Right cardiac atrium (tissue), 5 donors: Measurements from ENCODE around the gene WRNIP1. TPM values are rescaled to one million over a fixed set of nuclear protein-coding genes. Genes with fewer than 3 reads are reported as not detected.
A peak's percentile ranks its signal among the peaks of the same experiment; 100 is the strongest.

Experiments used
- ATAC-seq, 2 donors: fragments of 200-7000 bp; cut with Tn5 transposase; one replicate each; pipeline versions ENCODE4 v1.8.0 to v1.9.1; 2020; ENCODE audit warnings: moderate library complexity in 2 of 2, mild to moderate bottlenecking in 1 of 2
- DNase-seq, 3 donors: peaks; one replicate each; pipeline ENCODE4 v3.0.0-alpha.2; 2020
- H3K27ac ChIP-seq: one replicate; pipeline ENCODE4 v1.5.1; 2013; ENCODE audit warnings: mild to moderate bottlenecking, low read length, control low read depth, moderate library complexity
- H3K27me3 ChIP-seq: one replicate; pipeline ENCODE4 v1.6.1; 2013; ENCODE audit not compliant: control insufficient read depth, insufficient read depth
- H3K4me1 ChIP-seq: one replicate; pipeline ENCODE4 v1.6.1; 2013; ENCODE audit warnings: low read length; ENCODE audit not compliant: control insufficient read depth, insufficient read depth
- H3K4me3 ChIP-seq: one replicate; pipeline ENCODE4 v1.5.1; 2013; ENCODE audit warnings: low read length, control low read depth
- H3K9me3 ChIP-seq: one replicate; pipeline ENCODE4 v1.6.1; 2013; ENCODE audit warnings: low read length; ENCODE audit not compliant: control insufficient read depth
- WGBS: extraction: QIAGEN DNeasy Blood & Tissue Kit; methylation state at CpG from one replicate; pipeline ENCODE4 v1.1.7; 2013; 5-methylcytosine and 5-hydroxymethylcytosine counted together
- intact Hi-C, 4 donors: fragments of 100-400 bp; cut with DNase I; formaldehyde crosslinking; loops; one replicate each; pipeline versions ENCODE4 v1.11.0 to v1.14.0; 2022 to 2023
- long read RNA-seq, 4 donors: library from polyadenylated mRNA; unstranded; transcript quantifications; one replicate each; pipeline ENCODE4 v2.0.0, GENCODE V29; 2020 to 2021
- polyA plus RNA-seq: library from polyadenylated mRNA; stranded (reverse); fragments of 200-250 nt; gene quantifications from one replicate; pipeline ENCODE4 v1.2.3, GENCODE V29; 2013
- total RNA-seq, 4 donors: library from RNA; stranded (reverse); fragmentation: NEBNext Ultra II Directional; extraction: Animal tissue kit (Norgen Biotek cat#: 25700); gene quantifications; one replicate each; pipeline ENCODE4 v1.2.1, GENCODE V29; 2021
- donor health status: healthy with polysubstance abuse.
- donor health status: DM: no; HTN: yes; CAD: no.
- donor health status: DM: no; HTN: no; CAD: no.
- donor health status: DM: no; HTN: yes; CAD: no; lungs with severe emphysema.
- donor health status: DM: yes; HTN: yes; CAD: no.

WRNIP1 gene
- total RNA-seq (10 to 100 TPM; 34.7 to 49.3 (median 43.6) TPM), polyA plus RNA-seq (44.1 TPM)
- long read RNA-seq, donor 1, transcript WRNIP1-203 (7 exons, 2,595 nt): minor isoform, 10 of 359 reads
- long read RNA-seq, donor 1, transcript WRNIP1-204 (7 exons, 2,670 nt): major isoform, 332 of 359 reads
- long read RNA-seq, donor 1, partial matches to known transcripts: 8 of 359 reads
- long read RNA-seq, donor 1, other reads (novel, unspliced or antisense): 9 of 359 reads
- long read RNA-seq, donor 2, transcript WRNIP1-203 (7 exons, 2,595 nt): minor isoform, 5 of 181 reads
- long read RNA-seq, donor 2, transcript WRNIP1-204 (7 exons, 2,670 nt): major isoform, 168 of 181 reads
- long read RNA-seq, donor 2, partial matches to known transcripts: 2 of 181 reads
- long read RNA-seq, donor 2, other reads (novel, unspliced or antisense): 6 of 181 reads
- long read RNA-seq, donor 3, transcript WRNIP1-204 (7 exons, 2,670 nt): major isoform, 7 of 15 reads
- long read RNA-seq, donor 3, partial matches to known transcripts: 5 of 15 reads
- long read RNA-seq, donor 3, other reads (novel, unspliced or antisense): 3 of 15 reads
- long read RNA-seq, donor 4, transcript WRNIP1-204 (7 exons, 2,670 nt): major isoform, 96 of 115 reads
- long read RNA-seq, donor 4, transcript WRNIP1-203 (7 exons, 2,595 nt): minor isoform, 6 of 115 reads
- long read RNA-seq, donor 4, partial matches to known transcripts: 4 of 115 reads
- long read RNA-seq, donor 4, other reads (novel, unspliced or antisense): 9 of 115 reads

GRCh38 chr6:2765166-2765895 is at the start of gene WRNIP1:
Gene WRNIP1, plus strand, starts transcription at chr6:2765393. Its CDS starts 230 bp downstream, at chr6:2765623.
- peaks cover 2% of the 10 kb centered on the region for H3K4me1 ChIP-seq
- H3K4me3 ChIP-seq: peak within 1 kb of the TSS; percentile 73
- H3K27ac ChIP-seq: peak within 1 kb of the TSS; percentile 94
- no peaks in the 10 kb centered on the region for H3K27me3 ChIP-seq
- H3K9me3 ChIP-seq: no peaks in the 10 kb centered on the region
- DNase-seq: peak; percentile 99 to 100 (median 99)
- intact Hi-C loops: no loop called here
- peak; percentile 94 for ATAC-seq
- WGBS: under 1% methylated on average over 103 of the region's 104 CpGs

- ATAC-seq (no peak), DNase-seq (no peak)
- Histone ChIP-seq H3K27ac (no peak overlapping the region), H3K27me3 (no peaks in the 10 kb centered on the region), H3K9me3 (no peaks in the 10 kb centered on the region), H3K4me3 (no peak overlapping the region), H3K4me1 (peaks cover 3% of the 10 kb centered on the region)
- WGBS: 87% methylated on average over 5 of the region's 5 CpGs
- intact Hi-C loops: no loop called here
Observed at GRCh38 chr6:2715737-2716136, 49.5 kb upstream of the WRNIP1 start.

DNA sequence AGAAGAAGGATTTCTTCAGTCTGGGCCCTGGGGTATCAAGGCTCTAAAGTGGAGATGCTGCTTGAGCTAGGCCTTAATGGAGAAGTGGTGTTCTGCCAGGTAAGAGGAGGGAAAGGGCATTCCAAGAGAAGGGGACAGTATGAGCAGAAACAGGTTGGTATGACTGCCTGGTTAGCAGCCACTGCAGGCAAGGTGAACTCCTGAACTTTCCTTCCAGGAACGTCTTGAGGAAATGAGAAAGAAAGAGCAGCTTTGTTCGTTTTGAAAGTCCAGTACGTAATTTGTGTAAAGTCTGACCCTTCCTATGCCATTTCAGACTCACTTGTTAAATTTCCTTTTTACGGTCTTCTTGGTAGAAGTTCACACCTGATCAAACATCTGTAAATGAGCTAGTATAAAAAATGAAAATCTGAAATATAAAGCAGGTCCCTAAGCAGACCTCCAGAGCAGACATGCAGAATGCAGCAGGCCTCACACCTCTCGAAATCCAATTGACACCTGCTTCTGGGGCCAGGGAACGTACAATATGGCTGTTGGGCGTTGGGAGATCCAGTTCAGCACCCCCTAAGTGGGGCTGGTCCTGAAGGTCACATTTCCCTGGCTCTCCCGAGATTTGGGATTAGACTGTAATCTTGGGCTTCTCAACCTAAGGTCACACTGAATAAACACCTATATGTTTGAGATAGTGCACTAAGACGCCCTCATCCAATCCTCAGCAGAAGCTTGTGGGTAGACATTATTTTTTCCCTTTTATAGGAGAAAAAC is 48.1 kb upstream of the WRNIP1 start:
- DNase-seq (no peak), ATAC-seq (no peak)
- H3K4me1 ChIP-seq: peaks cover 2% of the 10 kb centered on the region
- WGBS: 79% methylated on average over 9 of the region's 9 CpGs
- intact Hi-C loops: no loop called here
- H3K27me3 ChIP-seq: no peaks in the 10 kb centered on the region
- no peak overlapping the region for H3K4me3 ChIP-seq
- no peaks in the 10 kb centered on the region for H3K9me3 ChIP-seq
- H3K27ac ChIP-seq: no peak overlapping the region

DNA sequence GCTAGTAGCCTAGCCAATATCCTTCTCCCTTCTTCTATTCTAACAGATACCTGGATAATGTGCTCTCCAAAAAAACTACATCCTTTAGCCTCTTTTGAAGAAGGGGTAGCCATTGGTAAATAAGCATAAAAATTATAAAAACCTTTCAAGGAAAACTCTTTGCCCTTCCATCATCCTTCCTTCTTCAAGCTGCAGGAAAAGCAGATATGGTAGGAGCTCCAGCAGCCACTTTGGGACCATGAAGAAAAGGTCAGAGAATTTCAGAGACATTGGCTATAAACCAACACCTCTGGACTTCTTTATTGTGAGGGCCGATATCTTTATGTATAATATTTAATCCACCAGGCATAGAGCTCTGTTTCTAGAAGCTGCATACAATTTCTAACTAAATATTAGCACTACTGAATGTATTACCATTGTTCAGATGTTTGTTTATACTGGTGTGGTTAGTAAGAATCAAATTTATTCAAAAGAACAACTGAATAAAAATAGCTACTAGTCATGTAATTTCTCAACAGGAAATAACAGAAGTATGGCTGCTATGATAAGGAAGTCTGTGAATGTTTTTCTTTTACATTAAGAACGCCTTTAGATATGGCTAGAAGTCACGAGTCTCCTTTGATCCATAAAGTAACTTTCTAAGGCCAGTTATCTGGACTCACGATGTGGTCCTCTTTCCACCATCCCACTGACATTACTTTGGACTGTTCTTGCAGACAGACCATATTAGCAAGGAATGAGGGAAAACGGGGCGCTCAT is 46.7 kb upstream of the WRNIP1 start:
- H3K9me3 ChIP-seq: no peaks in the 10 kb centered on the region
- no peak for ATAC-seq

DNA sequence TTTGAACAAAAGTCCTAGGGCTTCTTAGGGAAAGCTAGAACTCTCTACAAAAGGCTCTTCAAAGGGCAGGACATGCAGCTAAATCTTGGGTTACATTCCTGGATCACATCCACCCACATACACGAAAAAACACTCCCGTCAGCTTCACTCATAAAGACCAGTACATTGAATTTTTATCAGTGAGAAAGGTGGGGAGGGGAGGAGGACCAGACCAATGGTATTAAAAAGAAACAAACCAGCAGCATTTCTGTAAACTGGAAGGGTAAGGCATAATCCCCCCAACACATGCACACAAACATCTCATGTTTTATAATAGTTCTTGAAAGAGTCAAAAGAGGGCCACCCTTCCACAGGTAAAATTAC is 46.1 kb upstream of the WRNIP1 start:
- no peak overlapping the region for H3K27ac ChIP-seq
- DNase-seq: no peak

More for the DNA sequence above, 46.7 kb upstream of the WRNIP1 start:
- Histone ChIP-seq H3K4me3 (no peak overlapping the region), H3K4me1 (no peaks in the 10 kb centered on the region), H3K27me3 (no peaks in the 10 kb centered on the region), H3K27ac (no peak overlapping the region)
- no peak for DNase-seq
- WGBS: 54% methylated on average over 6 of the region's 6 CpGs
- intact Hi-C loops: no loop called here

DNA sequence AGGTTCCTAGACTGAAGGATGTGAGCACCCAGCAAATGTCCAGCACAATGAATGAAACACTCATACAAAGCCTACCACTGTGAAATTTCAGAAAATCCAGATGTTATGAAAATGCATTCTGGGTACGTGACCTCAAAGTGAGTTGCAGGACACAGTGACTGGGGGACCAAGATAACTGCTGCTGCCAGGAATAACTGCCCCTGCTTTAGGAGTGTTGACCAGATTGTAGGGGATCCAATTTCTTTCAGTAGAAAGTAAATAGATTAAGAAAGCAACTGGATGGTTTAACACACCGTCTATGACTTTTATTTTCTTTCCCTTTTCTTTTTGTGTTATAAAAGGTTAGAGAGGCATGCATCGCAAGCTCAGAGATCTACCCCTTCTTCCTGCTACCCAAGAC is 44.0 kb upstream of the WRNIP1 start:
- Histone ChIP-seq H3K27me3 (no peaks in the 10 kb centered on the region), H3K4me3 (no peak overlapping the region), H3K27ac (no peak overlapping the region), H3K4me1 (no peaks in the 10 kb centered on the region), H3K9me3 (no peaks in the 10 kb centered on the region)
- WGBS: 91% methylated on average over 3 of the region's 3 CpGs
- no peak for DNase-seq
- intact Hi-C loops: no loop called here
- ATAC-seq: no peak

More for the DNA sequence above, 46.1 kb upstream of the WRNIP1 start:
- Histone ChIP-seq H3K4me1 (no peaks in the 10 kb centered on the region), H3K9me3 (no peaks in the 10 kb centered on the region), H3K27me3 (no peaks in the 10 kb centered on the region), H3K4me3 (no peak overlapping the region)
- no peak for ATAC-seq
- WGBS: 52% methylated on average over 2 of the region's 2 CpGs
- intact Hi-C loops: no loop called here

GRCh38 chr6:2725364-2725988 is 39.7 kb upstream of the WRNIP1 start:
- intact Hi-C loops: no loop called here
- Histone ChIP-seq H3K27ac (no peak overlapping the region), H3K9me3 (no peaks in the 10 kb centered on the region), H3K4me1 (no peaks in the 10 kb centered on the region), H3K27me3 (no peaks in the 10 kb centered on the region), H3K4me3 (no peak overlapping the region)
- WGBS: 65% methylated on average over 8 of the region's 8 CpGs
- no peak for DNase-seq
- no peak for ATAC-seq

DNA sequence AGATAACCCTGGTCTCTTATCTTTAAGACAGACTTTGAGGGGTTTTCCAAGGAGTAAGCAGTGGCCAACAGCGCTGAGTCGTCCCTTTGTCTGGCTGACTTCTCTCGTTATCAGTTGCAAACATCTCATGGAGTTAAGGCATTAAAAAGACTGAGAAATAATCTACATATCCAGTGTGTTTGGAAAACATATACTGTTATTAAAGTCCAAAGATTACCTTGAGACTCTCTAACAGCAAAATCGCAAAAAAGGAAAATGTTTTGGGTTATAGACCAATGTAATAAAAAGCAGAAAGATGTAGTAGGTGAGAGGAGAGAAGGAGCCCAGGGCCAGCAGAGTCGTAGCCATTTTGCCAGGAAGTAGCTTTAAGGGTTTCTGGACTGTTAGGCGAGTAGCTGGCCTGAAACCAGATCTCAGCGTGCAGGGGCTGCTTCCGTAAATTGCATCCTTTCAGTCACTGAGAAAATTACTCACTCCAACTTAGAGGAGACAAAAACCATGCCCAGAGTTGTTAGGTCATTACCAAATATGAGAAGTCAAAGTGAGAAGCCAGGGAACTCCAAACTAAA is 39.1 kb upstream of the WRNIP1 start:
- no peaks in the 10 kb centered on the region for H3K9me3 ChIP-seq
- peak in 2 of 3 donors; percentile 37 to 60 for DNase-seq
- ATAC-seq: peak in 1 of 2 donors; percentile 59
- H3K27ac ChIP-seq: no peak overlapping the region
- no peak overlapping the region for H3K4me3 ChIP-seq
- no peaks in the 10 kb centered on the region for H3K27me3 ChIP-seq
- no peaks in the 10 kb centered on the region for H3K4me1 ChIP-seq
- intact Hi-C loops: no loop called here
- WGBS: 29% methylated on average over 8 of the region's 8 CpGs

DNA sequence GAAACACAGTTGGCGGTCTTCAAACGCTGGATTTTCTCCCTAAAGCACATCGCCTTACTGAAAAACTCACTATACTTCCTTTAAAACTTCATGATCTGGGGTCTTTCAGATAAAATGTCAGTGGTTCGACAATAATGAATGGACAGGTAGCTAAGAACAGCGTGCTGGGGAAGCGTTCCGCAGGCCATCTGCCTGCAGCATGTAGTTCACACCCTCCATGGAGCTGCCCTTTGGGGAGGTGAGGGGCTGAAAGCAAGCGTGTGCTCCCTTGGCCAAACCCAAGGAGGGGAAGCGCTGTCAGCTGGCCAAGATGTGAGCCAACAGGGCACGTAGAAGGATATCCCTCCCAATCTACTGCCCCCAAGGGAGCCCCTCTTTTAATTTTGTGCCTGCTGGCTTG is 35.3 kb upstream of the WRNIP1 start:
- ATAC-seq (no peak), DNase-seq (no peak)
- Histone ChIP-seq H3K9me3 (no peaks in the 10 kb centered on the region), H3K4me3 (no peak overlapping the region), H3K27me3 (no peaks in the 10 kb centered on the region), H3K27ac (peak overlapping the region; percentile 8), H3K4me1 (peaks cover 5% of the 10 kb centered on the region)
- intact Hi-C loops: no loop called here
- 82% methylated on average over 10 of the region's 10 CpGs for WGBS
